Activated naive CD4-positive, alpha-beta T cell treated with anti-CD3 and anti-CD28 coated beads, Interleukin-2, amount 50 U/mL, for 24 hours (primary cell): Measurements from ENCODE around the gene NR1H3.
A peak's percentile ranks its signal among the peaks of the same experiment; 100 is the strongest.

Source experiments
- H3K27ac Mint-ChIP-seq: one replicate; pipeline ENCODE4 v1.8.0; 2021; ENCODE audit warnings: mild to moderate bottlenecking, mixed read lengths
- H3K27me3 Mint-ChIP-seq: one replicate; pipeline ENCODE4 v1.8.0; 2021; ENCODE audit warnings: mixed read lengths
- H3K36me3 Mint-ChIP-seq: one replicate; pipeline ENCODE4 v1.8.0; 2021; ENCODE audit warnings: mixed read lengths
- H3K4me1 Mint-ChIP-seq: one replicate; pipeline ENCODE4 v1.8.0; 2021; ENCODE audit warnings: mixed read lengths
- H3K4me3 Mint-ChIP-seq: one replicate; pipeline ENCODE4 v1.8.0; 2021; ENCODE audit warnings: mild to moderate bottlenecking, mixed read lengths
- H3K9me3 Mint-ChIP-seq: one replicate; pipeline ENCODE4 v1.8.0; 2021; ENCODE audit warnings: mixed read lengths

The NR1H3 gene

GRCh38 chr11:47271961-47272661 lies 14.3 kb downstream of the NR1H3 start:
- peak overlapping the region; percentile 68 for H3K27ac Mint-ChIP-seq
- H3K4me1 Mint-ChIP-seq, result peaks cover 61% of the 10 kb centered on the region
- peaks cover 11% of the 10 kb centered on the region for H3K36me3 Mint-ChIP-seq

GRCh38 chr11:47272706-47273105 lies 14.9 kb downstream of the NR1H3 start:
- Mint-ChIP-seq H3K4me1 (peaks cover 60% of the 10 kb centered on the region), H3K27ac (no peak overlapping the region), H3K36me3 (peaks cover 11% of the 10 kb centered on the region), H3K9me3 (no peaks in the 10 kb centered on the region), H3K27me3 (no peaks in the 10 kb centered on the region), H3K4me3 (no peak overlapping the region)

More at GRCh38 chr11:47271961-47272661, 14.3 kb downstream of the NR1H3 start:
- H3K27me3 Mint-ChIP-seq, result no peaks in the 10 kb centered on the region
- no peaks in the 10 kb centered on the region for H3K9me3 Mint-ChIP-seq
- H3K4me3 Mint-ChIP-seq, result peak overlapping the region; percentile 87

- Mint-ChIP-seq H3K27ac (no peak overlapping the region), H3K4me3 (no peak overlapping the region), H3K27me3 (no peaks in the 10 kb centered on the region), H3K9me3 (no peaks in the 10 kb centered on the region), H3K36me3 (peaks cover 13% of the 10 kb centered on the region), H3K4me1 (peaks cover 45% of the 10 kb centered on the region)
These were observed 16.9 kb downstream of the NR1H3 start for GRCh38 chr11:47274495-47275235.

GRCh38 chr11:47276923-47277322 lies 19.1 kb downstream of the NR1H3 start:
- Mint-ChIP-seq H3K9me3 (no peaks in the 10 kb centered on the region), H3K27ac (no peak overlapping the region), H3K4me3 (no peak overlapping the region), H3K27me3 (no peaks in the 10 kb centered on the region), H3K36me3 (peaks cover 17% of the 10 kb centered on the region), H3K4me1 (peaks cover 32% of the 10 kb centered on the region)

- no peaks in the 10 kb centered on the region for H3K9me3 Mint-ChIP-seq
- H3K36me3 Mint-ChIP-seq, result peaks cover 20% of the 10 kb centered on the region
- H3K4me1 Mint-ChIP-seq, result peaks cover 21% of the 10 kb centered on the region
- H3K27ac Mint-ChIP-seq, result no peak overlapping the region
- H3K27me3 Mint-ChIP-seq, result no peaks in the 10 kb centered on the region
- H3K4me3 Mint-ChIP-seq, result no peak overlapping the region
These were observed 20.3 kb downstream of the NR1H3 start for GRCh38 chr11:47278058-47278457.

- peaks cover 20% of the 10 kb centered on the region for H3K36me3 Mint-ChIP-seq
- no peaks in the 10 kb centered on the region for H3K9me3 Mint-ChIP-seq
- peaks cover 15% of the 10 kb centered on the region for H3K4me1 Mint-ChIP-seq
- H3K27me3 Mint-ChIP-seq, result no peaks in the 10 kb centered on the region
- no peak overlapping the region for H3K27ac Mint-ChIP-seq
- no peak overlapping the region for H3K4me3 Mint-ChIP-seq
These were observed 21.0 kb downstream of the NR1H3 start for GRCh38 chr11:47278769-47279168.

GRCh38 chr11:47280099-47280498 lies 22.3 kb downstream of the NR1H3 start:
- no peak overlapping the region for H3K4me3 Mint-ChIP-seq
- peaks cover 18% of the 10 kb centered on the region for H3K36me3 Mint-ChIP-seq
- no peaks in the 10 kb centered on the region for H3K27me3 Mint-ChIP-seq
- H3K27ac Mint-ChIP-seq, result no peak overlapping the region
- no peaks in the 10 kb centered on the region for H3K9me3 Mint-ChIP-seq
- peaks cover 6% of the 10 kb centered on the region for H3K4me1 Mint-ChIP-seq

- Mint-ChIP-seq H3K9me3 (no peaks in the 10 kb centered on the region), H3K27ac (no peak overlapping the region), H3K36me3 (peaks cover 21% of the 10 kb centered on the region), H3K27me3 (no peaks in the 10 kb centered on the region), H3K4me3 (no peak overlapping the region), H3K4me1 (peaks cover 6% of the 10 kb centered on the region)
These were observed 23.1 kb downstream of the NR1H3 start for GRCh38 chr11:47280860-47281259.

GRCh38 chr11:47282462-47282861 lies 24.7 kb downstream of the NR1H3 start:
- Mint-ChIP-seq H3K27me3 (no peaks in the 10 kb centered on the region), H3K4me3 (no peak overlapping the region), H3K27ac (no peak overlapping the region), H3K4me1 (no peaks in the 10 kb centered on the region), H3K36me3 (peaks cover 16% of the 10 kb centered on the region), H3K9me3 (no peaks in the 10 kb centered on the region)

GRCh38 chr11:47284151-47284550 lies 26.4 kb downstream of the NR1H3 start:
- no peaks in the 10 kb centered on the region for H3K4me1 Mint-ChIP-seq
- no peak overlapping the region for H3K27ac Mint-ChIP-seq
- no peaks in the 10 kb centered on the region for H3K27me3 Mint-ChIP-seq
- H3K36me3 Mint-ChIP-seq, result peaks cover 16% of the 10 kb centered on the region
- H3K4me3 Mint-ChIP-seq, result no peak overlapping the region
- H3K9me3 Mint-ChIP-seq, result no peaks in the 10 kb centered on the region

GRCh38 chr11:47285969-47286770 lies 28.4 kb downstream of the NR1H3 start:
- Mint-ChIP-seq H3K9me3 (no peaks in the 10 kb centered on the region), H3K36me3 (peaks cover 17% of the 10 kb centered on the region), H3K4me3 (no peak overlapping the region), H3K4me1 (no peaks in the 10 kb centered on the region), H3K27me3 (no peaks in the 10 kb centered on the region), H3K27ac (no peak overlapping the region)

GRCh38 chr11:47288066-47288465 lies 30.3 kb downstream of the NR1H3 start:
- Mint-ChIP-seq H3K27me3 (no peaks in the 10 kb centered on the region), H3K9me3 (no peaks in the 10 kb centered on the region), H3K36me3 (peaks cover 14% of the 10 kb centered on the region), H3K27ac (no peak overlapping the region), H3K4me3 (no peak overlapping the region), H3K4me1 (no peaks in the 10 kb centered on the region)

GRCh38 chr11:47289856-47290255 lies 32.1 kb downstream of the NR1H3 start:
- no peak overlapping the region for H3K4me3 Mint-ChIP-seq
- no peaks in the 10 kb centered on the region for H3K9me3 Mint-ChIP-seq
- peaks cover 11% of the 10 kb centered on the region for H3K36me3 Mint-ChIP-seq
- H3K4me1 Mint-ChIP-seq, result no peaks in the 10 kb centered on the region
- H3K27ac Mint-ChIP-seq, result no peak overlapping the region
- H3K27me3 Mint-ChIP-seq, result no peaks in the 10 kb centered on the region

- no peaks in the 10 kb centered on the region for H3K4me1 Mint-ChIP-seq
- H3K36me3 Mint-ChIP-seq, result peaks cover 18% of the 10 kb centered on the region
- no peaks in the 10 kb centered on the region for H3K9me3 Mint-ChIP-seq
- H3K27me3 Mint-ChIP-seq, result no peaks in the 10 kb centered on the region
- peak overlapping the region; percentile 53 for H3K27ac Mint-ChIP-seq
- no peak overlapping the region for H3K4me3 Mint-ChIP-seq
These were observed 37.6 kb downstream of the NR1H3 start for GRCh38 chr11:47295385-47295784.

GRCh38 chr11:47296045-47296444 lies 38.2 kb downstream of the NR1H3 start:
- Mint-ChIP-seq H3K36me3 (peaks cover 20% of the 10 kb centered on the region), H3K4me3 (no peak overlapping the region), H3K4me1 (no peaks in the 10 kb centered on the region), H3K27ac (peak overlapping the region; percentile 30), H3K9me3 (no peaks in the 10 kb centered on the region), H3K27me3 (no peaks in the 10 kb centered on the region)

- H3K9me3 Mint-ChIP-seq, result peaks cover 7% of the 10 kb centered on the region
- peaks cover 8% of the 10 kb centered on the region for H3K4me1 Mint-ChIP-seq
- no peaks in the 10 kb centered on the region for H3K27me3 Mint-ChIP-seq
- H3K4me3 Mint-ChIP-seq, result no peak overlapping the region
- peaks cover 40% of the 10 kb centered on the region for H3K36me3 Mint-ChIP-seq
- H3K27ac Mint-ChIP-seq, result no peak overlapping the region
These were observed 41.3 kb downstream of the NR1H3 start for GRCh38 chr11:47299078-47299477.
